ENCODE data around the gene PFN3. TPM values are rescaled to one million over a fixed set of nuclear protein-coding genes. Genes with fewer than 3 reads are reported as not detected.

Gene PFN3
- total and polyA plus RNA-seq, 2 of the 4 experiments (the other 2 are of a cell fraction), result not detected

DNA sequence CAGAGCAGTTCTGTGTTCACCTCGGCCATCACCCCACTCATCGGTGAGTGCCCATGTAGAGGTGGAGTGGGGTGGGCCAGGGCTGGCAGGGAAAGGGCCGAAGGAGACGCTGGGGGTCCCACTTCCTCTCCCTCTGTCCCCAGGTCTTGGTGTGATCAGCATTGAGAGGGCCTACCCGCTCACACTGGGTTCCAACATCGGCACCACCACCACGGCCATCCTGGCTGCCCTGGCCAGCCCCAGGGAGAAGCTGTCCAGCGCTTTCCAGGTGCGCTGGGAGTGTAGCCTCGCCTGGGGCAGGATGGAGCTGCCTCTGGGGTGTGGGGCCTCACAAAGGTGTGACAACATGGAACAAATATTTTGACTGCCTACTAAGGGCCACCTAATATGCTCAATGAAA lies 3.7 kb downstream of the PFN3 start:
- POLR2A ChIA-PET (ENCODE audit: unreplicated experiment), result no interaction called here
- DNase-seq, result no peak
- Histone ChIP-seq H3K4ac (ENCODE audit: low read depth, low read length) (no peak overlapping the region), H2BK20ac (ENCODE audit: low read depth, low read length) (no peak overlapping the region), H2BK120ac (ENCODE audit: low read depth, low read length) (no peak overlapping the region), H2AK9ac (replicated peaks; ENCODE audit: low read depth, low read length, poor library complexity) (no peak overlapping the region), H3K27me3 (ENCODE audit: control insufficient read depth, insufficient read depth, low read length) (peaks cover 72% of the 10 kb centered on the region), H3K56ac (ENCODE audit: extremely low read depth, insufficient read depth, low read length) (no peak overlapping the region), H3K9me3 (ENCODE audit: control insufficient read depth, insufficient read depth, low read length) (peaks cover 2% of the 10 kb centered on the region; the same call in 1 of the 2 replicates), H4K20me1 (ENCODE audit: insufficient read depth, low read length) (no peaks in the 10 kb centered on the region), H3K27ac (ENCODE audit: insufficient read depth, low read length) (no peak overlapping the region), H3K23ac (ENCODE audit: low read depth, low read length) (no peak overlapping the region), H2AFZ (replicated peaks; ENCODE audit: low read length, poor library complexity) (no peak overlapping the region), H3K9ac (ENCODE audit: low read depth, low read length) (no peak overlapping the region), H3K18ac (ENCODE audit: low read depth, low read length) (no peak overlapping the region), H4K91ac (ENCODE audit: insufficient read depth, low read depth, low read length) (no peak overlapping the region), H3K4me3 (ENCODE audit: insufficient read depth, low read depth, low read length) (no peak overlapping the region), H2AK5ac (ENCODE audit: low read depth, low read length) (no peak overlapping the region), H3K9me1 (ENCODE audit: insufficient read depth, low read length) (no peaks in the 10 kb centered on the region), H3K14ac (replicated peaks; ENCODE audit: low read depth, low read length) (no peak overlapping the region), H3K36me3 (ENCODE audit: control insufficient read depth, insufficient read depth, low read length) (no peaks in the 10 kb centered on the region), H3K4me1 (ENCODE audit: control insufficient read depth, insufficient read depth, low read length) (no peaks in the 10 kb centered on the region), H2BK15ac (ENCODE audit: low read depth, low read length) (no peak overlapping the region), H4K5ac (ENCODE audit: low read depth, low read length) (no peak overlapping the region), H3K79me1 (ENCODE audit: low read depth in 1 of 2, low read length in 2 of 2) (no peaks in the 10 kb centered on the region), H3K4me2 (ENCODE audit: low read depth, low read length) (no peak overlapping the region), H4K8ac (ENCODE audit: low read depth in 2 of 2, low read length in 2 of 2) (no peak overlapping the region), H2BK5ac (ENCODE audit: low read depth, low read length, poor library complexity, severe bottlenecking) (no peak overlapping the region)
- no peak for ATAC-seq (ENCODE audit: low read depth)
- 70% methylated on average over 3 of the region's 10 CpGs; no CpG with 5 or more reads in 1 of the 2 experiments for WGBS, 2 experiments (ENCODE audit: extremely low coverage in 2 of 2, insufficient read length in 1 of 2)
- TF ChIP-seq BHLHE40 (IDR thresholded peaks at IDR 0.05; ENCODE audit: low read depth, low read length) (no peak), CHD1 (IDR thresholded peaks at IDR 0.05; ENCODE audit: low read depth, low read length) (no peak), MAZ (IDR thresholded peaks at IDR 0.05; ENCODE audit: borderline replicate concordance, low read depth, low read length) (no peak), MAFK (IDR thresholded peaks at IDR 0.05; ENCODE audit: low read depth, low read length) (no peak), RCOR1 (IDR thresholded peaks at IDR 0.05; ENCODE audit: insufficient replicate concordance, low read length) (no peak), MXI1 (IDR thresholded peaks at IDR 0.05; ENCODE audit: borderline replicate concordance, low read depth, low read length) (no peak), USF2 (IDR thresholded peaks at IDR 0.05; ENCODE audit: low read depth, low read length) (no peak), CEBPB (IDR thresholded peaks at IDR 0.05; ENCODE audit: low read depth, low read length) (no peak), SMC3 (IDR thresholded peaks at IDR 0.05; ENCODE audit: low read depth, low read length) (no peak), RAD21 (IDR thresholded peaks at IDR 0.05; ENCODE audit: low read length) (no peak), RFX5 (IDR thresholded peaks at IDR 0.05; ENCODE audit: low read depth, low read length) (no peak), POLR2A (IDR thresholded peaks at IDR 0.05; ENCODE audit: low read depth, low read length) (no peak), FOS (IDR thresholded peaks at IDR 0.05; ENCODE audit: low read depth, low read length) (no peak), NFE2L2 (IDR thresholded peaks at IDR 0.05; ENCODE audit: low read depth, low read length) (no peak)
- TF ChIP-seq, protein P1, sequence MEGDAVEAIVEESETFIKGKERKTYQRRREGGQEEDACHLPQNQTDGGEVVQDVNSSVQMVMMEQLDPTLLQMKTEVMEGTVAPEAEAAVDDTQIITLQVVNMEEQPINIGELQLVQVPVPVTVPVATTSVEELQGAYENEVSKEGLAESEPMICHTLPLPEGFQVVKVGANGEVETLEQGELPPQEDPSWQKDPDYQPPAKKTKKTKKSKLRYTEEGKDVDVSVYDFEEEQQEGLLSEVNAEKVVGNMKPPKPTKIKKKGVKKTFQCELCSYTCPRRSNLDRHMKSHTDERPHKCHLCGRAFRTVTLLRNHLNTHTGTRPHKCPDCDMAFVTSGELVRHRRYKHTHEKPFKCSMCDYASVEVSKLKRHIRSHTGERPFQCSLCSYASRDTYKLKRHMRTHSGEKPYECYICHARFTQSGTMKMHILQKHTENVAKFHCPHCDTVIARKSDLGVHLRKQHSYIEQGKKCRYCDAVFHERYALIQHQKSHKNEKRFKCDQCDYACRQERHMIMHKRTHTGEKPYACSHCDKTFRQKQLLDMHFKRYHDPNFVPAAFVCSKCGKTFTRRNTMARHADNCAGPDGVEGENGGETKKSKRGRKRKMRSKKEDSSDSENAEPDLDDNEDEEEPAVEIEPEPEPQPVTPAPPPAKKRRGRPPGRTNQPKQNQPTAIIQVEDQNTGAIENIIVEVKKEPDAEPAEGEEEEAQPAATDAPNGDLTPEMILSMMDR (conservative IDR thresholded peaks at IDR 0.05; ENCODE audit: low read depth, low read length), result no peak
- TF ChIP-seq, protein P2, sequence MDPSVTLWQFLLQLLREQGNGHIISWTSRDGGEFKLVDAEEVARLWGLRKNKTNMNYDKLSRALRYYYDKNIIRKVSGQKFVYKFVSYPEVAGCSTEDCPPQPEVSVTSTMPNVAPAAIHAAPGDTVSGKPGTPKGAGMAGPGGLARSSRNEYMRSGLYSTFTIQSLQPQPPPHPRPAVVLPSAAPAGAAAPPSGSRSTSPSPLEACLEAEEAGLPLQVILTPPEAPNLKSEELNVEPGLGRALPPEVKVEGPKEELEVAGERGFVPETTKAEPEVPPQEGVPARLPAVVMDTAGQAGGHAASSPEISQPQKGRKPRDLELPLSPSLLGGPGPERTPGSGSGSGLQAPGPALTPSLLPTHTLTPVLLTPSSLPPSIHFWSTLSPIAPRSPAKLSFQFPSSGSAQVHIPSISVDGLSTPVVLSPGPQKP (IDR thresholded peaks at IDR 0.05; ENCODE audit: borderline replicate concordance, low read depth, low read length), result no peak
- dilution Hi-C loops (cut with HindIII; ENCODE audit: low sequenced_read_pairs, unreplicated experiment), result no loop called here
- BruUV-seq (replicated peaks), result no TSS peak
- in situ Hi-C loops (cut with MboI; ENCODE audit: low sequenced_read_pairs), result no loop called here
- CTCF ChIA-PET, result no interaction called here
- intact Hi-C loops (cut with micrococcal nuclease), result no loop called here

Measured in IMR-90 (cell line).